ENCODE data around the gene CCDC7.

The CCDC7 gene

DNA sequence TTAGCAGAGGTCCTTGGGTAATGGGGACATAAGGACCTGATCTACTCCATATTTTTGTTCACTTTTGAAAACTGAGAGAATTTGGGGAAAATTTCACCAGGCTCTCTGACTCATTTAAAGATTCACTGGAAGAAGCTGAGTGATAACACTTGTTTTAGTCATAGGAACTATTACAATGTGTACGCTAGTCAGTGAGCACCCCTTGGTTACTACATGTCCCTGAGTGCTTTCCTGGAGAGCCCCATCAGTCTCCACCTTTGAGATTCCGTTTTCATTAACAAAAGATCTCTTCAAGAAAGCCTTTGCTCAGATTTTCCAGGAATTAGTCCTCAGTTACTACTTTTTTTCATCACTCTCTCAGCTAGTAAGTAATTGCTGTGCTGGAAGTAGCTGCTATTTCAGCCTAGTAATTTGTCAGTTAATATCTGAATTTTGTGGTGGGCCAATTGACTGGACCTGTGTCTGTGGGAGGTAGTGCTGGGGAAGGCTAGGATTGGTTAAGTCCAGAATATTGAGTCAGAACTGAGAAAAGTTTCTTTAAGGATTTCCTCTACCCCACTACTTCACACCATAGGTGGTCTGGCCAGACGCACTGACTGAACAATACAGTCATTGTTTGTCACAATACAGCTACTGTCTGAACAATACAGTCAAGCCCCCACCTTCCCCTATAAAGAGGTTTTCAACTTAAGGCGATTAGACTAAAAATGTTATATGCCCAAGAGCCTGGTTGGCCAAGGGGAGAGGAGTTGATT is 235.0 kb downstream of the CCDC7 start:
- no CpG with 5 or more reads among the region's 4 CpGs for WGBS (ENCODE audit: extremely low coverage, insufficient coverage, insufficient read length)
- peaks cover 5% of the 10 kb centered on the region for H3K9me3 ChIP-seq (ENCODE audit: insufficient read depth, low read depth, low read length)
- no peaks in the 10 kb centered on the region for H3K4me1 ChIP-seq (ENCODE audit: control insufficient read depth in 1 of 2, insufficient read depth in 2 of 2, low read length in 2 of 2)
- no peak overlapping the region for H2BK120ac ChIP-seq (ENCODE audit: insufficient read depth, low read length, poor library complexity)
- H2BK12ac ChIP-seq (ENCODE audit: low read length): no peak overlapping the region
- DNase-seq: no peak
- H3K14ac ChIP-seq (ENCODE audit: low read length): no peak overlapping the region
- no peak overlapping the region for H3K4ac ChIP-seq (ENCODE audit: low read depth, low read length)
- no peak overlapping the region for H3K4me3 ChIP-seq (ENCODE audit: low read depth, low read length)
- no peak overlapping the region for H3K9ac ChIP-seq (ENCODE audit: low read length)
- no peaks in the 10 kb centered on the region for H3K79me2 ChIP-seq (ENCODE audit: control insufficient read depth, insufficient read depth, low read length, poor library complexity)
- H4K91ac ChIP-seq (ENCODE audit: low read depth, low read length): no peak overlapping the region
- no peak overlapping the region for H2AFZ ChIP-seq (ENCODE audit: insufficient read depth, low read length, poor library complexity)
- H2AK5ac ChIP-seq (ENCODE audit: low read length): no peak overlapping the region
- no peaks in the 10 kb centered on the region for H3K27me3 ChIP-seq (ENCODE audit: insufficient read depth, low read length)
- no peaks in the 10 kb centered on the region for H3K79me1 ChIP-seq (ENCODE audit: low read length)
- H4K12ac ChIP-seq (ENCODE audit: low read depth, low read length): no peak overlapping the region
- H3K27ac ChIP-seq (ENCODE audit: low read depth, low read length): no peak overlapping the region
- no peak overlapping the region for H3K4me2 ChIP-seq (ENCODE audit: low read length)
- H4K8ac ChIP-seq (ENCODE audit: low read depth, low read length): no peak overlapping the region
- H2BK5ac ChIP-seq (ENCODE audit: low read depth, low read length, poor library complexity): no peak overlapping the region
- no peak overlapping the region for H3K18ac ChIP-seq (ENCODE audit: low read length)
- no peak overlapping the region for H3K23ac ChIP-seq (ENCODE audit: low read length)
- H3K36me3 ChIP-seq (ENCODE audit: control insufficient read depth in 1 of 2, insufficient read depth in 2 of 2, low read length in 2 of 2): no peaks in the 10 kb centered on the region

DNA sequence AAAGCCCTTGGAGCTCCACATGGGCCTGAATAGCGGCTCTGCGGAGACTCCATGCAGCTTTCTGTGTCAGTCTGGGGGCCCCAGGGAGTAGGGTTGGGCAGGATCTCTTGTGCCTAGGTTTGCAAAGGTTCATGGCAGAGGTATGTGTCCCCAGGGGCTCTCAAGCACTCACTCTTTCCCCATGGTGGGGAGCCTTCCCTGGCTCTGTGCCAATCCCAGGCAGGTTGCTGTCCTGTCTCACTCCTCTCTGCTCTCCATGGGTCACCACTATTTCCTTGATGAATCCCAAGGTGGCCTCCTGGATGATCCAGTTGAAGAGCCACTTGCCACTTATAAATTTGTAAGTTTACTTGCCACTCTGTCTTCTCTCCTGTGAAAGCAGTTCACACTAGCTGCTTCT is 238.4 kb downstream of the CCDC7 start:
- Histone ChIP-seq H2BK120ac (ENCODE audit: insufficient read depth, low read length, poor library complexity) (no peak overlapping the region), H2AFZ (ENCODE audit: insufficient read depth, low read length, poor library complexity) (no peak overlapping the region), H3K36me3 (ENCODE audit: control insufficient read depth in 1 of 2, insufficient read depth in 2 of 2, low read length in 2 of 2) (no peaks in the 10 kb centered on the region), H2AK5ac (ENCODE audit: low read length) (no peak overlapping the region), H3K79me2 (ENCODE audit: control insufficient read depth, insufficient read depth, low read length, poor library complexity) (no peaks in the 10 kb centered on the region), H3K4ac (ENCODE audit: low read depth, low read length) (no peak overlapping the region), H2BK5ac (ENCODE audit: low read depth, low read length, poor library complexity) (no peak overlapping the region), H4K91ac (ENCODE audit: low read depth, low read length) (no peak overlapping the region), H3K9ac (ENCODE audit: low read length) (no peak overlapping the region), H3K4me1 (ENCODE audit: control insufficient read depth in 1 of 2, insufficient read depth in 2 of 2, low read length in 2 of 2) (no peaks in the 10 kb centered on the region), H3K79me1 (ENCODE audit: low read length) (no peaks in the 10 kb centered on the region), H3K4me2 (ENCODE audit: low read length) (no peak overlapping the region), H3K9me3 (ENCODE audit: insufficient read depth, low read depth, low read length) (peaks cover 5% of the 10 kb centered on the region), H3K14ac (ENCODE audit: low read length) (no peak overlapping the region), H4K8ac (ENCODE audit: low read depth, low read length) (no peak overlapping the region), H3K27me3 (ENCODE audit: insufficient read depth, low read length) (no peaks in the 10 kb centered on the region), H3K18ac (ENCODE audit: low read length) (no peak overlapping the region), H3K27ac (ENCODE audit: low read depth, low read length) (no peak overlapping the region), H4K12ac (ENCODE audit: low read depth, low read length) (no peak overlapping the region), H3K23ac (ENCODE audit: low read length) (no peak overlapping the region), H3K4me3 (ENCODE audit: low read depth, low read length) (no peak overlapping the region), H2BK12ac (ENCODE audit: low read length) (no peak overlapping the region)
- no CpG with 5 or more reads among the region's 2 CpGs for WGBS (ENCODE audit: extremely low coverage, insufficient coverage, insufficient read length)
- DNase-seq: no peak

DNA sequence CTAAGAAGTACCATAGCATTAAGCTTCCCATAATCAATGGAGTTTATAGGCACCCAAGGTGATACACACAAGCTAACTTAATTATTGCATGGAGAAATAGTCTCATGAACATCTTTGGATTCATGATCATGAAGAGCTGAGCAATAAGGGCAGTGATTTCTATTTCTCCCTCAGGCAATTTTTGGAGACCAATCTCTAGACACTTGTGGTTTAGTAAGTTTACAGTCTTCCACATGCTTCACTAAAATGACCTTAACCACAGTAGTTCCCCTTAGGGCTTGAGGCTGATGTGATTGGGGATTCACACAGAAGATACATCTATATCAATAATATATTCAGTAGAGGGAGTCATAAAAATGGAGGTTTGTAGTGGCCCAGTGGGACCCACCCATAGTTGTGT is 241.2 kb downstream of the CCDC7 start:
- no peak overlapping the region for H3K14ac ChIP-seq (ENCODE audit: low read length)
- H2BK120ac ChIP-seq (ENCODE audit: insufficient read depth, low read length, poor library complexity): no peak overlapping the region
- peak in 1 of 2 donors; percentile 16 for DNase-seq
- no peak overlapping the region for H2AK5ac ChIP-seq (ENCODE audit: low read length)
- no peak overlapping the region for H3K23ac ChIP-seq (ENCODE audit: low read length)
- H3K18ac ChIP-seq (ENCODE audit: low read length): no peak overlapping the region
- H4K91ac ChIP-seq (ENCODE audit: low read depth, low read length): no peak overlapping the region
- H3K4me3 ChIP-seq (ENCODE audit: low read depth, low read length): no peak overlapping the region
- H3K4me1 ChIP-seq (ENCODE audit: control insufficient read depth in 1 of 2, insufficient read depth in 2 of 2, low read length in 2 of 2): no peaks in the 10 kb centered on the region
- H3K27ac ChIP-seq (ENCODE audit: low read depth, low read length): no peak overlapping the region
- no peak overlapping the region for H3K4me2 ChIP-seq (ENCODE audit: low read length)
- no peak overlapping the region for H4K12ac ChIP-seq (ENCODE audit: low read depth, low read length)
- H2BK5ac ChIP-seq (ENCODE audit: low read depth, low read length, poor library complexity): no peak overlapping the region
- no peak overlapping the region for H2BK12ac ChIP-seq (ENCODE audit: low read length)
- no peaks in the 10 kb centered on the region for H3K79me2 ChIP-seq (ENCODE audit: control insufficient read depth, insufficient read depth, low read length, poor library complexity)
- no peak overlapping the region for H4K8ac ChIP-seq (ENCODE audit: low read depth, low read length)
- no peaks in the 10 kb centered on the region for H3K27me3 ChIP-seq (ENCODE audit: insufficient read depth, low read length)
- H3K36me3 ChIP-seq (ENCODE audit: control insufficient read depth in 1 of 2, insufficient read depth in 2 of 2, low read length in 2 of 2): no peaks in the 10 kb centered on the region
- H3K79me1 ChIP-seq (ENCODE audit: low read length): no peaks in the 10 kb centered on the region
- H2AFZ ChIP-seq (ENCODE audit: insufficient read depth, low read length, poor library complexity): no peak overlapping the region
- no peak overlapping the region for H3K9ac ChIP-seq (ENCODE audit: low read length)
- H3K9me3 ChIP-seq (ENCODE audit: insufficient read depth, low read depth, low read length): peaks cover 5% of the 10 kb centered on the region
- H3K4ac ChIP-seq (ENCODE audit: low read depth, low read length): no peak overlapping the region

DNA sequence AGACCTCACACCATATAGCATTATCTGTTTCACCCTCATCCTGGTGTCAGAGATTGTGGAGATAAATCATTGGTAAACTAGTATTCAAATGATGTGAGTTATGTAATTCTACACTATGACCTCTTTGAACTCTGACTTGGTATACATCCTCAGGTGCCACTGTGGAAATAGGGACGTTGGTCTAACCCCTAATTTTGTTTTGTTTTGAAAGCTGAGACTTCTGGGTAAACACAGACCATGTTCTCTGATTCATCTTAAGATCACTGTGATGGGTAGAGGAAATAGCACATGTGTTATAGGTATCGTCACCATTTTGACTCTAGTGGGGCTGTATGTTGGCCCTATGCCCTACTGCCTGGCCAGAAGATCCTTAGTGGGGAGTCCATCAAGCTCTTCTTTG is 241.6 kb downstream of the CCDC7 start:
- no peak overlapping the region for H4K12ac ChIP-seq (ENCODE audit: low read depth, low read length)
- H2AK5ac ChIP-seq (ENCODE audit: low read length): no peak overlapping the region
- H3K14ac ChIP-seq (ENCODE audit: low read length): no peak overlapping the region
- peak in 1 of 2 donors; percentile 17 for DNase-seq
- no peak overlapping the region for H2BK5ac ChIP-seq (ENCODE audit: low read depth, low read length, poor library complexity)
- H3K18ac ChIP-seq (ENCODE audit: low read length): no peak overlapping the region
- H3K23ac ChIP-seq (ENCODE audit: low read length): no peak overlapping the region
- no peaks in the 10 kb centered on the region for H3K4me1 ChIP-seq (ENCODE audit: control insufficient read depth in 1 of 2, insufficient read depth in 2 of 2, low read length in 2 of 2)
- H3K9ac ChIP-seq (ENCODE audit: low read length): no peak overlapping the region
- H2BK12ac ChIP-seq (ENCODE audit: low read length): no peak overlapping the region
- no peaks in the 10 kb centered on the region for H3K36me3 ChIP-seq (ENCODE audit: control insufficient read depth in 1 of 2, insufficient read depth in 2 of 2, low read length in 2 of 2)
- H3K79me2 ChIP-seq (ENCODE audit: control insufficient read depth, insufficient read depth, low read length, poor library complexity): no peaks in the 10 kb centered on the region
- no peak overlapping the region for H3K4me3 ChIP-seq (ENCODE audit: low read depth, low read length)
- H3K79me1 ChIP-seq (ENCODE audit: low read length): no peaks in the 10 kb centered on the region
- H3K27me3 ChIP-seq (ENCODE audit: insufficient read depth, low read length): no peaks in the 10 kb centered on the region
- H3K4me2 ChIP-seq (ENCODE audit: low read length): no peak overlapping the region
- WGBS (ENCODE audit: extremely low coverage, insufficient coverage, insufficient read length): no CpG with 5 or more reads among the region's 2 CpGs
- no peak overlapping the region for H4K91ac ChIP-seq (ENCODE audit: low read depth, low read length)
- no peak overlapping the region for H4K8ac ChIP-seq (ENCODE audit: low read depth, low read length)
- no peak overlapping the region for H2AFZ ChIP-seq (ENCODE audit: insufficient read depth, low read length, poor library complexity)
- H3K4ac ChIP-seq (ENCODE audit: low read depth, low read length): no peak overlapping the region
- H3K9me3 ChIP-seq (ENCODE audit: insufficient read depth, low read depth, low read length): peaks cover 5% of the 10 kb centered on the region
- H2BK120ac ChIP-seq (ENCODE audit: insufficient read depth, low read length, poor library complexity): no peak overlapping the region
- H3K27ac ChIP-seq (ENCODE audit: low read depth, low read length): no peak overlapping the region

Measured in trophoblast cell (in vitro differentiated cells and primary cell).